Activated CD4-positive, alpha-beta T cell treated with anti-CD3 and anti-CD28 coated beads, Interleukin-2, amount 50 U/mL, for 4 hours (primary cell): ENCODE measurements around the gene SH2D6.
"Not testable (repeated sequence)": the region's sequence is repeated elsewhere in the genome, so short reads cannot be mapped to it uniquely, and the experiment has no call there.

Source experiments
- DNase-seq, 2 experiments: peaks; one replicate each; pipeline ENCODE4 v3.0.0-alpha.2; 2020

Gene SH2D6

DNA sequence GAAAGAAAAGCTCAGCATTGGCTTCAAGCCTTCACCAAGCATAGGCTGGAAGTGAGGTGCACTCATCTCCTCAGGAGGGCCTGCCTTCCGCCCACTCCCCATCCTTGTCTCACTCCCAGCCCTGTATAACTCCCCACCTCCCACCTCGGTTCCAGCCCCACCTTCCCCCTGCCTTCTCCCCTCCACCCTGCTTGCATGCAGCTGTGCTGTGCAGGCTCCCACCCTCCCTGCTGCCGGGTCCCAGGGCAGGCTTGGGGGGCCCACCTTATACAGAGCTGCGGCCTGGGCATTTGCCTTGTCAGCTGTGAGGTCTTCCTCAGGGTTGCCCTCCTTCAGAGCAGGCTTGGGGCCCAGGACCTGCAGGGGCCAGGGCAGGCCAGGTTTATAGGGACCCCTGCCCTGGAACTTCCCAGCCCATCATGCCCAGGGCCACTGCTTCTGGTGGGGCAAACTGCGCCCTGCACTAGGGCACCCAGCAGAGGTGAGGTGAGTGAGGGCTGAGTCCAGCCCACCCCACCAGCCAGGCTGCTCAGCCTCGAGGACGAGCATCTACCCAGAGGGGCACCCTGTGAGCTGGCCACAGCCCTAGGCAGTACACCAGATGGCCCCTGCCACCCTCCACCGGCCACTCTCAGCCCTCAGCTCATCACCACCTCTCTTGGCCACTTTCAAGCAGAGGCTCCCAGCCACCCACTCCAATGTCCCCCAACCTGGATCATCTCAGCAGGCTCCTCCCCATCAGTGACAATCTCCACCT is 19.9 kb upstream of the SH2D6 start:
- no peak for DNase-seq

DNA sequence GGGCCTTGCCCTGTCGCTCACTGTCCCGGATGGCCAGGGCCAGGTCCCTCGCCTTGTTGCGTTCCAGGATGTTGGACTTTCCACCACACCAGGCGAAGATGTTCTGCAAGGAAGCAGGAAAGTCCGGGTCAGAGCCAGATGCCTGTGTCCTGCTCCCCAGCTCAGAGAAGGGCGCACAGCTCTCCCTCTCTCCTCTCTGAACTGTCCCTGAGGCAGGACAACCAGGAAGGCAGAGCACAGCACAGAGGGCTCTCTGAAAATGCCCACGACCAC is 19.4 kb upstream of the SH2D6 start:
- no peak for DNase-seq

DNA sequence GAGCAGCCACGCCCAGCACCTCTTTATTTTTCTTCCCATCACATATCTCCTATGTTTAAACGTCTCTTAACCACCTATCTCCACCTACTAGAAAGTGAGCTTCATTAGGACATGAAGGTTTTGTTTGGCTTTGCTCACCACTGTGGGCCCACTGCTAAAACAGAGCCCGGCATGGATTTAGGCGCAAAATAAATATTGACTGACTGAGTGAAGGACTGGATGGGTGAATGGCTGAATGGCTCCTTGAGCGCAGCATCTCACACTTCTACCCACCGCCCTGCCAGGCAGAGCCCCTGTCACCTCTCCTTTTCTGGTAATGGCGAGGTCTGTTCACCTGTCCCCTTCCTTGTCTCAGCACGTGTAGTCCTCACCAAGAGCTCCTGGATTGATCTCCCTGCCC is 18.5 kb upstream of the SH2D6 start:
- DNase-seq = no peak

DNA sequence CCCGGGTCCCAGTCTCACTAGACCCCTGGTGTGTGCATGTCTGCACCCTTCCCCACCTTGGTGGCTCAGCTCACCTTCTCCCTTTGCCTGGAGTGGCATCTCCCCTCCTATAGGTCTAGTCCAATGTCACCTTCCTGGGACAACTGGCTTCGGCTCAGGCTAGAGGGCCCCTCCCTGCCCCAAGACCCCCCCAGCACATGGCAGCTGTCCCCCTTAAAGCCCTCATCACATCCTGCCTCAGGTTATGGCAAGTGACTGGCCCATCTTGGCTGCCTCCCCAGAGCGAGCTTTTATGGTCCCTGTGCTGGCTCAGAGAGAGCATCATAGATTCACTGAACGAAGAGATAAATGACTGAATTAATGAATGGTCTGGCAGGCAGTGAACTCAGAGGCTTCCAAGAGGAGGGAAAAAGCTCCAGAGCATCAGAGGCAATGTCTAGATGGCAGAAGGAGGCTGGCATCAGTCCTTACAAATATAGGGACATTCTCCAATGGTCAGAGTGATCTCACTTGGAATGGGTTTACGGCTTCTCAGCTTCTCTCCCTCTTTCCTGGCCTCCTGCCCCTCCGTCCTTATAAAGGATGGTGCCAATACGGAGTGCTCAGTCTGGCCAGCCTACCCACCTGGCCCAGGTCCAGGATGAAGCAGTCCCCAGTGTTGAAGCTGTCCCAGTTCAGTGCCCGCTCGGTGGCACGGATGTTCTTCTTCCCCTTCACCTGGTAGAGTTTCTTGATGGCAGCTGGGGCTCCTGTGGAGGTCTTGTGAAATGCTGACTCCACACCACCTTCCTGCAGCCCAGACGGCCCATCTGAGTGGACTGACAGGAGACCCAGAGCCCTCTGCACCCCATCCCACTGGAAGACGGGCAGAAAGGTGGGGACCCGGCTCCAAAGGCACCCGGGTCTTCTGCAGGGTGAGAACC is 17.7 kb upstream of the SH2D6 start:
- no peak for DNase-seq

DNA sequence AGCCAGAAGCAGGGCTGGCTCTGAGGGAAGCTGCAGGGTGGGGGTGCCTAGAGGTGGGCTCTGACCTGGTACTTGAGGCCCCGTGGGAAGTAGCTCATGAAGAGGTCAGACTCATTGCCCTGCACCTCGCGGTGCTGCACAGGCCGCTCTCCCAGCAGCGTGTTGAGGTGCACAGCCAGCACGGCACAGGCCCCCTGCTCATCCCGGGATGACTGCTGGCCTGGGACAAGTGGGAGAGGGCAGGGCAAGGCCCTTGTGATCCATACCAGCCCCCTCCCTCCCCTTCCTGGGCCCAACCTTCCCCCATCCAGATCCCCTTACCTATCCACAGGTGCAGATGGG is 17.1 kb upstream of the SH2D6 start:
- no peak for DNase-seq

DNA sequence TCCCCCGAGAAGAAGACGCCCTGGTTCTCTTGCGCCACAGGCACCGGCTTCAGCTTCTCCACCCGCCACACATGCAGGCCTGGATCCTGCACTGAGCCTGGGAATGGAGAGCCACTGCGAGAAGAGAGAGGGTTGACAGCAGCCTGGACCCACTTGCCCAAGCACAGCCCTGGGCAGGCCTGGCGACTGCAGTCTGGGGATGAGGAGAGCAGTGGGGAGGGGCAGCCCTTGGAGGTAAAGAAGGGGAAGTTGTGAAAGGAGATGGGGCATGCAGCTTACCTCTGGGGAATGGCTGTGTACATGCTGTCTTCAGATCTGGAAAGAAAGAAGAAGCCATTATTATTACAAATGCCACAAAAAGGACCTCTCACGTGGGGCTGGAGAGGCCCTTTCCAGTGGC is 16.7 kb upstream of the SH2D6 start:
- DNase-seq = no peak

DNA sequence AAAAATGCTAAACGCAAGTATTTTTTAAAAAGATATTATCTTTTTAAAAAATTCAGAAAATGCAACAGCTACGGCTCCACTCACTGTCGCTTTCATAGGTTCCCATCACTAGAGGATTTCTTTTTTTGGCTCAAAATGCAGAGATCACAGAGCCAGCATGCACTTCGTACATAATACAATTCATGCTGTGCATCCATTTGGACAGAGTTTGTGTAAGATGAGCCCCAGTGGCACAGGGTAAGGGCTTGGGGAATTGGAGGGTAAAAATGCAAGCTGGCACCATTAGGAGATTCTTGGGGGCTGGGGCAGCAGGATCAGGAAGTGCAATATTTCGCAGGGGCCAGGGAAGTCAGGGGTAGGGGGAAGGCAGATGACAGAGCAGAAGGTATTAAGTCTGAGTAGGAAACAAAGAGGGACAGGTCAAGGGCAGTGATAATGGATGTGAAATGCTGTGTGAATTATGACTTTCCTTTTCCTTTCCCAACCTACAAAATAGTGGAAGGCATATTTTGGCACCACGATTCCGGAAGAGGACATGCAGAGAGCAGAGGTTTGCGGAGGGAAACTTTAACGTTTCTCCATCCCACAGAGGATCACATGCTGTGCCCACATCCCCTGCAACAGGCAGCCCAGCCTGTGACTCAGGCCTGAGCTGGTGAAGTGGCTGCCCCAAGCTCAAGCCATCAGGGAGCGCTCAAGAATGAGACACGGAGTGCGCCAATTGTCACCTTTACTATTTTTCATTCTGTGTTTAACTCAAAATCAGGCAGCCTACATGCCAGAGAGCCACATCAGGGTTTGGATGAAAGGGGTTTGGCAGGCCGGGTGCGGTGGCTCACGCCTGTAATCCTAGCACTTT is 13.1 kb upstream of the SH2D6 start:
- DNase-seq = peak; percentile 59 to 69

DNA sequence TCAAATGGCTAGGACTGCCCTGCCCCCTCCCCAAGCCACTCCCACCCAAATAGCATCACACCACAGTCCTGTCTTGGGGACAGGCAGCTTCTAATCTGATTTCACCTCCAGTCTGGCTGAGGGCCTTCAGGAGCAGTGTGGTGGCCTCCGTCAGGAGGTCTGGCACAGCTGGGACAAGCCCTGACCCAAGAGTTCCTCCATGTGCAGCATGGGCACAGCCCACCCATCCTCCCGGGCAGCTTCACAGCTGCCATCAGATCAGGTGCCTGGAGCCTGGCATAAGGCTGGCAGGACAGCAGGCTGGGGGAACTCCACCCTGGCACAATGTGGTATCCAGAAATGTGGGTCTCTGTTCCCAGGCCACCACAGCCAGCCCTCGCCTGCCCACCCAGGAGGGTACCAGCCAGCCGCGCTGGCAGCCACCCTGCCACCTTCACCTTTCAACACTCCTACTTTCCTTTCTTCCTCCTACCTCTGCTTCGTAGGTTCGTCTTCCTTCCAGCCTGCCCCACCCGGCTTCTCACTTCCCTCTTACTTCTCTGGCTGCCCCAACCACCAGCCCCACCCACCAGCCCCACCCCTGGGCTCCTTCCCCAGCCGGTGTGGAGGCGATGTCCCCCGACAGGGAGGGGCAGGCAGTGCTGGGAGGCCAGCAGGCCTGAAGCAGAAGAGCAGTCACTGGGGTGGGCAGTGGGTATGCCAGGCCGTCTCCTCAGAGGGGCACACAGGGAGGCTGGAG is 8.5 kb upstream of the SH2D6 start, which contains the start of gene CAPG:
CAPG (minus strand) TSS at position 522 of the 739 bp plus-strand sequence. CDS start 8,221 bp downstream, outside the sequence.
- peak in 1 of 2 experiments; percentile 31 for DNase-seq

DNA sequence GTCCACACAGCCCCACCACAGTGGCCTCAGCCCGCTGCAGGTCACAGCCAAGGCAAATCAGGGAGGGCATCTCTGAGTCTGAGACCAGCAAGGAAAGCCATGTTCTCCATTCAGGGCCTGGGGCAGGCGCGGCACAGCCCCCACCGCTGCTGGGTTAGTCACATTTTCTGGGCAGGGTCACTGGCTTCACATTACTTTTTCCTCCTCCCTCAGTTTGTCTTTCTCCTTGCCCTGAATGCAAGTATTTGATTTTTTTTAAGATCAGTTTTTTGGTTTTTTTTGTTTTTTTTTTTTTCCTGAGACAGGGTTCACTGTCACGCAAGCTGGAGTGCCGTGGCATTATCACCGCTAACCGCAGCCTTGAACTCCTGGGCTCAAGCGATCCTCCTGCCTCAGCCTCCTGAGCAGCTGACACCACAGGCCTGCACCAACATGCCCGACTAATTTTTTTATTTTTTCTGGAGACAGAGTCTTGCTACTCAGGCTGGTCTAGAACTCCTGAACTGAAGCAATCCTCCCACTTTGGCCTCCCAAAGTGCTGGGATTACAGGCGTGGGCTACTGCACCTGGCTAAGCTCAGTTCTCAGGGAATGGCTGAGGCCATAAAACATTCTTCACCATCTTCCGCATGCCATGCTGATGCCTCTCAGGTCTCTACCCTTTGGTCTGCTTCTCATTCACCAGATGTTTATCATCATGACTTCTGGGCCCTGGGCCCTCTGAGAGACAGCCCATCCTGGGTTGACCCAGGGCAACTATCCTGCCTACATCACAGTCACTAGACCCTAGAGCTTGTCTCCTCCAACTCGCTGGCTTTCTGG is 7.7 kb upstream of the SH2D6 start:
- DNase-seq = no peak

DNA sequence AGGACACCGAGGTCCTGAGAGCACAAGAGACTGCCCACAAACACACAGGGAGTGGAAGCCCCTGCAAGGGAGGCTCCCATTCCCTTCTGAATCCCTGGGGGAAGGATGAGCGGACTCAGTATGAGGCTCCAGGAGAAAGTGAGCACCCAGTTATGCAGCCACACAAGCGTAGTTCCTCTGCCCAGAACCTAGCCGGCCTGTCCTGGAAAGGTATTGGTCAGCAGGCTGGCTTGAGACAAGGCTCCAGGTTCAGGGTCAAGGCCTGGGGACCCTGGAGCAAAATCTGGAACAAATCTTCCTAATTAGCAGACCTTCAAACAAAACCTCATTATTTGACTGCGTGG is 7.1 kb upstream of the SH2D6 start:
- DNase-seq = no peak

DNA sequence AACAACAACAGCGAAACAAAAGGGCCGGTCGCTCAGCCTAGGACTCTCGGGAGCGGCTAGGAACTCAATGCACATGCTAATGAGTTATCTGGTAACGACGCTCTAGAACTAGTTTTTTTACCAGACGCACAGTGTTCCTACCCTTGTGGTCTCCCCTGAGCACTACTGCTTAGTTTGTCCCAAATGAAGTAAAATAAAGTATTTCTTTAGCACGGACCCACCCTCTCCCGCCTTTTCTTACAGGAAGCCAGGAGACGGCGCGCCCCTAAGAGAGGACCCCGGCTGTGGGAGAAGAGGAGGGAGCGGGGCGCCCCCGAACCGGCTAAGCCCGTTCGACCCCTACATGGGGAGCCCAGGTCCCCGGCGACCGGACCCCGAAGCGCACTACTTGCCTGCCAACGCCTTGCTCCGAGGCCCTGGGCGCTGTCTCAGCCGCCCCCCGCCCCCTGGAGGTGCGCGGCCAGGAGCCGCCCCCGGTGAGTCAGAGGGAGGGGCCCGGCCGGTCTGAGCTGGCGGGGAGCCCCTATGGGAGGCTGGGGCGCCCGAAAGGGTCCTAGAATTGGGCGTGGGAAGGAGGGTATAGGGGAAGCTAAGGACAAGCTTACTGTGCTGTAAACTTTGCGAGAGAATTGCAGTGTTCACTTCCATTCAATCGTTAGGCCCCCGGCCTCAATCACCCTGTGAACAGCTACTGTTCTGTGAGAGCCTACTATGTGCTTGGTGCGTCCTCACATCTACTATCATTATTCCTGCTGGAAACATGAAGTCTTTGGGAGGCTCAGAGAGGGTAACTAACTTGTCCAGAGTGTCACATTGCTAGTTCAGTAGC is 4.7 kb upstream of the SH2D6 start:
- DNase-seq = peak in 1 of 2 experiments; percentile 15

DNA sequence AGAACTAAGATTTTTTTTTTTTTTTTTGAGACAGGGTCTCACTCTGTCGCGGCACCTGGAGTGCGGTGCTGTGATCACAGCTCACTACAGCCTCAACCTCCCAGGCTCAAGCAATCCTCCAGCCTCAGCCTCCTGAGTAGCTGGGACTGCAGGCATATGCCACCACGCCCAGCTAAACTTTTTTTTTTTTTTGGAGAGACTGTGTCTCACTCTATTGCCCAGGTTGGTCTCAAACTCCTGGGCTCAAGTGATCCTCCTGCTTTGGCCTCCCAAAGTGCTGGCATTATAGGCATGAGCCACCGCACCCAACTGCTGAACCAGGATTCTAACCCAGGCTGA is 4.1 kb upstream of the SH2D6 start:
- DNase-seq = not testable (repeated sequence)

DNA sequence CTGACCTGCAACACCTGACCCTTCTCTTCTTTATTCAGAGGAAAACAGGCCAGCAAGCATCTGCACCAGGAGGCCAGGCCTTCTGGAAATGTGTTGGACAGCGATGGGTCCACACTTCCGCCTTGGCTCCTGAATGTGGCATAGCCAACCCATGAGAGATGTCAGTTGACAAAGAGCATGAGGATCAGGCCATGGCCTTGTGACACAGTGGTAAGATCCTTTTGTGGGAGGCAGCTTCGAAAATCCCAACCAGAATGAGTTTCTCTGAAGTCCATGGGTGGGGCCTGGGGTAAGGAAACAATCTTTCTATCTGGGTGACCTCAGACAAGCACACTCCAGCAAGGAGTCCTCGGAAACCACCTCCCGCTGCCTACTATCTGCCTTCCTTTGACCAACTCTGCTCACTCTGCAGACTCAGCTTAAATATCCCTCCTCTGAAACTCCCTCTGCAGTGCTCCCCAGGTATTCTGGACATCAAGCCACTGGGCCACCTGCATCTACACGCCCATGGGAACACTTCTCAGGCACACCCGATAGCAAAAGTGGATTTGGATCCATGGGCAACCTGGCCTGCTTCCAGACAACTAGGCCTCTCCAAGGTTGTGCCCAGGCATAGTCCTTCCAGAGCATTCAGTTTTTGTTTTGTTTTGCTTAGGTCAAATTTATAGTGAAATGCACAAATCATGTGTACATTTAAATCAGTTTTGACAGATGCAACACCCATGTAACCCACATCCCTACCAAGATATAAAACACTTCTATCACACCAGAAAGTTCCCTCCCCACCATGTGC is 3.6 kb upstream of the SH2D6 start:
- no peak for DNase-seq

DNA sequence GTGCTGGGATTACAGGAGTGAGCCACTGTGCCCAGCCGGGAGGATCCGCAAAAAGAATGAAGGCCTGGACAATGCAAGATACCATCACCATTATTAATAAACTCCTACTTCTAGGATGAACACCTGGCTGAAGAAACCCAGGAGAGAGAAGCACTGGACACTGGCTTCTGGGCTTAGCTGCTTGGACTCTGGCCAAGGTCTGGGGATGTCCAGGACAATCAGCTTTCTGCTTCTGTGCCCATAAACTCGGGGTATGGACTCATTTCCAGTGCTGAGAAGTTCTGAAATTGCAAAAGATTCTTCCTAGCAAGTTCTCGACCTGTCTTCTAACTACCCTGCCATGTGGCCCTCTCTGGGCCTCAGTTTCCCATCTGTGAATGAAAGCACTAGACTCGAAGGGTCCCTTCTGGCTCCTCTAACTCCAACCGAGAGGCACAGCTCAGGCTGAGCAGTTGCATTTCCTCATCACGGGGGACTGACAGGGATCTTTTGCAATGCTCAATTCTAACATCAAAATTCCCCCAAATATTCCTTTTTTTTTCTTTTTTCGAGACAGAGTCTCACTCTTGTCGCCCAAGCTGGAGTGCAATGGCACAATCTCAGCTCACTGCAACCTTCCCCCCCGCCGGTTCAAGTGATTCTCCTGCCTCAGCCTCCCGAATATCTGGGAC is 2.4 kb upstream of the SH2D6 start:
- DNase-seq = no peak

DNA sequence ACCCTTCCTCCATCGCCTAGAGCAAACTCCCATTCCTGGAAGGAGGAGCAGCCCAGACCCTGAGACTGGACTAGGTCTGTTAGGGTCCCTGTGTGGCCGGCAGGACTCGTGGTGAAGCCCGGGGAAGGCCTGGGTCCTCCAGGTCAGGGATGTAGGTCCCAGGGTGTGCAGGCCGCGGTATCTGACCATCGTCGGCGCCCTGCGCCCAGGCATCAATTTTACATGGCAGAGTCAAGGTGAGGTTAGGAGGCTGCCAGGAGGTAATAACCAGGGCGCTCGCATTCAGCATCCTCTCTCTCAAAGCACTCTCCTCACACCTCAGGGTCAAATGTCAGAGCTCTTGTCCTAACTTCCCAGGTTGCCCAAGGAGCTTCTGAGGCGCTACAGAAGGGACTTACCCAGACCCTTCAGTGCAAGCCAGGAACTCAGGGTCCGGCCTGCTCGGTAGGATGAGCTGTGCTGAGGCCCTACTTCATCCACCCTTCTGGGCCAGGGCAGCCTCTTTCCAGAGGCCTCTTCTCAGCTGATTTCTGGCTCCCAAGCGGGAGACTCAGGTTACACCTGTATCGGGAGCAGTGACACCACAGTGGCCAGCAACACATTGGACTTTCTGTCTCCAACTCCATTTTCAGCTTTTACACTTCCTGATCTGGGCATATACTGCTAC is 628 bp downstream of the SH2D6 start:
- DNase-seq = no peak

DNA sequence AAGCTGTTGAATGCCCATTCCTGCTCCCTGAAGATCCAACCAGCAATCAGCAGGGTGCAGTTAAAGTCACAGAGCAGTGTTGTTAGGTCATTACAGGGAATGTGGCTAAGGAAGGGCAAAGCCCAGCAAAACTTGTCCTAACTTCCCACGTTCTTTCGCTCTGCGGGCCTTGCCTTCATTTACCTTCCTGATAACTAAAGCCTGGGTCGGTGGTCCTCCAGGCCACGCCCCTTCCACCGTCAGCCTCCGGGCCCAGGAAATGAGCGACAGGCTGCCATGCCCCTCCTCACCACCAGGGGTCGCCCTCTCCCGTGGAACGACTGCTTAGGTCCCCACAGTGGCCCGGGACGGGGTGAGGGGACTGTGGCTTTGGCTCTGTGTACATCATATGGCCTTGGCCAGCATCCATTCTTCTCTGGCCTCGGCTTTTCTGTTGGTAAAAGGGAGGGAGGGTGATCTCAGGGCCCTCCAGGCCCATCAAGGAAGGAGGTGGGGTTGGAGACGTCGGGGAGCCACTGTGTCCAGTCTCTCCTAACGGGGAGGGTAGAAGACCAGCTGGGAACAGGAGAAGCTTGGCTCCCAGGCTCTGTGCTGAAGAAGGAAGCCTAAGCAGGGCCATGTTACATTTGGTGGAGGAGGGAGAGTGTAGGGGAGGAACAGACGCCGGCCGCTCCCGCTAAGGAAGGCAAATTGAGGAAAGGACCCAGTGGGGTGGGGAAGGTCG is 2.2 kb downstream of the SH2D6 start:
- peak; percentile 87 to 91 for DNase-seq

DNA sequence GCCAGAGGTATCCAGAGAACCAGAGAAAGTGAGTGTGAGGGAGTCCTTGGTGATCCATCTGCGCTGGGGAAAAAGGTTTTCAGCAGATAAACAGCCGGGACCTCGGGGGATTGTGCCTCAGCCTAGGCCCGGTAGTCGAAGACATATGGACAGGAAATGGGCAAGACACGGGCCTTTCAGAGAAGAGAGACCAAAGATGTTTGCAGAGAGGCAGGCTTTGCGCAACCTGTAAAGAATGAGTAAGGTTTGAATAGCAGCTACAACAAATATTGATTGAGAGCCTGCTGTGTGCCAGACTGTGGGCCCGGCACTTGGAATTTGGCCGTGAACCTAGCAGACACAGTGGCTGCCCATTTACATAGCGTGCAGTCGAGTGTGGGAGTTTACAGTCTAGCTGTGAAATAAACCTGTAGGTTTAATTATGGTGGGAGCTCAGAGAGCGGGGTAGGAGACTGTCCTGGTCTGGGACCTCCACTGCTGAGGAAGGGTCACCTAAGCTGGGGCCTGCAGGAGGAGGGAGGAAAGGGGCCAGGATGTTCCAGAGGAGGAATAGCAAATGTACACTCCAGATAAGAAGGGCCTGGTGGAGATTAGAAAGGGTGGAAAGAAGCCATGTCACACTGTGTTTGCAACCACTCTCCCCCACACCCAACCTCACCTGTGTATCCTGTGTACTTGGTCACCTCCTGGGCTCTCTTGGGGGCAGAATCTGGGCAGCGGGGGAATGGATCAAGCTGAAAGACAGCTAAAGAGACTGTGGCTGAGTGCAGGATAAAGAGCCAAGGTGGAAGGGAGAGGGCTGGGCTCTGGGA is 3.0 kb downstream of the SH2D6 start:
- DNase-seq = no peak
